T47D (cell line): ENCODE results near the gene RGS3.
"Not testable (repeated sequence)": the region's sequence is repeated elsewhere in the genome, so short reads cannot be mapped to it uniquely, and the experiment has no call there.

Source experiments
- DNase-seq, 2 experiments: peaks; one replicate each; pipeline versions ENCODE4 v3.0.0 to v3.0.0-alpha.2; 2011 to 2012; ENCODE audit warnings: low read depth in 1 of 2, low spot score in 1 of 2
- JUND ChIP-seq: IDR thresholded peaks from 2 replicates; pipeline ENCODE4 v1.6.1; 2012; ENCODE audit warnings: low read depth
- in situ Hi-C: cut with HindIII; loops from 2 replicates; pipeline ENCODE4 v1.10.0; 2016; ENCODE audit warnings: low sequenced_read_pairs, low pct_unique_long_range_greater_than_20kb

The RGS3 gene

GRCh38 chr9:113483676-113484257 is 20.2 kb downstream of the RGS3 start:
- in situ Hi-C loops = no loop called here
- no peak for TF ChIP-seq JUND

GRCh38 chr9:113484258-113484730 is 20.8 kb downstream of the RGS3 start:
- no peak for DNase-seq
- in situ Hi-C loops = no loop called here

More at GRCh38 chr9:113483676-113484257, 20.2 kb downstream of the RGS3 start:
- no peak for DNase-seq

GRCh38 chr9:113485761-113486115 is 22.2 kb downstream of the RGS3 start:
- in situ Hi-C loops = no loop called here
- TF ChIP-seq JUND = no peak

More at GRCh38 chr9:113484258-113484730, 20.8 kb downstream of the RGS3 start:
- TF ChIP-seq JUND = no peak

GRCh38 chr9:113486327-113486726 is 22.8 kb downstream of the RGS3 start:
- no peak for DNase-seq
- no peak for TF ChIP-seq JUND
- in situ Hi-C loops = no loop called here

More at GRCh38 chr9:113485761-113486115, 22.2 kb downstream of the RGS3 start:
- DNase-seq = no peak

- TF ChIP-seq JUND = no peak
- in situ Hi-C loops = no loop called here
- no peak for DNase-seq
Measured at GRCh38 chr9:113488071-113488470, 24.5 kb downstream of the RGS3 start.

- DNase-seq = no peak
- TF ChIP-seq JUND = no peak
- in situ Hi-C loops = no loop called here
Measured at GRCh38 chr9:113488490-113488889, 25.0 kb downstream of the RGS3 start.

- DNase-seq, in situ Hi-C loops: not testable (repeated sequence)
Measured at GRCh38 chr9:113491147-113491546, 27.6 kb downstream of the RGS3 start.

- in situ Hi-C loops = no loop called here
- no peak for TF ChIP-seq JUND
- DNase-seq = no peak
Measured at GRCh38 chr9:113492343-113493202, 29.0 kb downstream of the RGS3 start.

GRCh38 chr9:113493203-113493520 is 29.6 kb downstream of the RGS3 start:
- DNase-seq = no peak
- TF ChIP-seq JUND = no peak
- in situ Hi-C loops = no loop called here

- no peak for TF ChIP-seq JUND
- in situ Hi-C loops = no loop called here
- no peak for DNase-seq
Measured at GRCh38 chr9:113495526-113495925, 32.0 kb downstream of the RGS3 start.

GRCh38 chr9:113497051-113497450 is 33.5 kb downstream of the RGS3 start:
- no peak for TF ChIP-seq JUND
- in situ Hi-C loops = no loop called here
- no peak for DNase-seq

- no peak for TF ChIP-seq JUND
- DNase-seq = no peak
- in situ Hi-C loops = no loop called here
Measured at GRCh38 chr9:113499153-113499875, 35.8 kb downstream of the RGS3 start.
